Activated effector memory CD4-positive, alpha-beta T cell treated with Interleukin-2 at 50 U/mL for 16 hours (primary cell): ENCODE data around the gene PRKN.

Experiments
- DNase-seq: peaks from one replicate; pipeline ENCODE4 v3.0.0-alpha.2; 2020

PRKN gene

DNA sequence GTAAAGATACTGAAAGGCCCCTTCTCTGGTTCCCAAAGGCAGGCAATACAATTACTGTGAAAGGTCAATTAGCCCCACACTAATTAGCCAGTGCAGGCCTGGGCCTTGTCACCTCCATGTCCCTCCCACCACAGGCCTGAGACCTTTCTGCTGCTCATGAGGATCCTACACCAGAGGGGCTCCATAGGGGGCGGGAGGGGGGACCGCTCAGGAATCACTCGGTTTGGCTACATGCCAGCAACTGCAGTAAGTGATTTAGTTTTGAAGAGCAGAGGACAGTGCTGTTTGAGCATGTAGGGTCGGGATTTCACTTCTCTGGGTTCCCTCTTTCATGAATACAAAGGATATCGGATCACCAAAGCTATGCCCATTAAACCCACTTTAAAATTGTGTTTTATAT lies 455.6 kb downstream of the PRKN start:
- DNase-seq = no peak

DNA sequence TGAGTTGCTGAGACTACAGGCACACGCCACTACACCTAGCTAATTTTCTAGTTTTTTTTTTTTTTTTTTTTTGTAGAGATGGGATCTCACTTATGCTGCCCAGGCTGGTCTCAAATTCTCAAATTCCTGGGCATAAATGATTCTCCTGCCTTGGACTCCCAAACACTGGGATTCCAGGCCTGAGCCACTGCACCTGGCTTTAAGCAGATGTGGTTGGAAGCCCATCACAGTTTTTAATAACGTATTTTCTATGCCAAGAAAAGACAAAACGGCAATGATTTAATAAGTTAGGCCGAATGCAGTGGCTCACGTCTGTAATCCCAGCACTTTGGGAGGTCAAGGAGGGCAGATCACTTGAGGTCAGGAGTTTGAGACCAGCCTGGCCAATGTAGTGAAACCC lies 456.6 kb downstream of the PRKN start:
- DNase-seq = no peak

DNA sequence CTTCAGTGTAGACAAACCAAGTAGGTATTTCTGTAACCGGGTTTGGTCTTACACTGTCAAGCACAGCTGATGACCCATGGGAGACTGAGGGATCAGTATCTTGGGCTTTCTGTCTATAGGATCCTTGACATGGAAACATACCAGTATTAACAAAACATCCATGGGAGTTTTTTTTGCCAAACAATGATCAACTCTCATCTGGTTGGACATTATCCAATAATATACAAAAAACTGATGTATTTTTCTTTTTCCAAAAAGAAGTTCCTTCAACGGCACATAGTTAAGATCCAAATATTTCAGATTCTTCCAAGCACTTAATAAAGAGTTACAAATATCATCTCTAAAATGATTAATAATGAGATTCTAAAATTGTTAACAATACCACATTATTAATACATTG lies 459.9 kb downstream of the PRKN start:
- DNase-seq = no peak

DNA sequence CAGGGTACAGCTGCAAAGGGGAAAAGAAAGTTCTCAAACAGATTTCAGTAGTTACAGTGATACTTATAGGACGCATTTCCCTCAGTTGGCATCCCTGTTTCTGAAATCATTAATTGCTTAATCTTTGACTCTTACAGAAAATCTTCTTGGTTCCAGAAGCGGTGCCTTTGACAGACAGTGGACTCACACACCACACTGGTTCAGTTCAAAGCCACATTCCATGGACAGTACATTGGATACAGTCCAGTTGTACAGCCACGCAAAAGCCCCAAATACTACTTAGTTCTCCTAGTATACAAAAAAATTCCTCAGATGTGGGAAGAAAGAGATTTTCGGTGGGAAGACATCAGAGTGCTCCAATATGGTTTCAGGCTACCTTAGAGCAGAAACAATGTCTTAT lies 460.4 kb downstream of the PRKN start:
- no peak for DNase-seq

DNA sequence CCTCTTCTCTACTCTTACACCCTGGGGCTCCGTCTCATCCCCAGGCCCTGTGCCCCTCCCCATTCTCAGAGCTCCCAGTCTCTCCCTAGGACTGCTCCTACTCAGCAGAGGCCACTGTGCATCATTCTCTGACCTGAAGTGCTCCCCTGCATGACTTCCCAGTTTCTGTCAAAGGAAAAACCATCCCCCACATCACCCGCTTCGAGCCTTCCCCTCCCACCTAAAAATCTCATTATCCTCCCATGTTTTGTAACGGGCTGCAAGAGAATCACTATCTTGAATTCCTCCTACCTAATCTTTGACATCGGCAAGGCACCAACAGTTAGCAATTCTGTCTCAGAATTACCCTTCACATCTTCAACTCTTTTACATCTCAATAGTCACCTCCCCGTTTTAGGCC lies 463.0 kb downstream of the PRKN start:
- no peak for DNase-seq

GRCh38 chr6:162262466-162263196 lies 464.9 kb downstream of the PRKN start:
- no peak for DNase-seq

- DNase-seq = no peak
Measured at GRCh38 chr6:162261598-162261997, 466.0 kb downstream of the PRKN start.

DNA sequence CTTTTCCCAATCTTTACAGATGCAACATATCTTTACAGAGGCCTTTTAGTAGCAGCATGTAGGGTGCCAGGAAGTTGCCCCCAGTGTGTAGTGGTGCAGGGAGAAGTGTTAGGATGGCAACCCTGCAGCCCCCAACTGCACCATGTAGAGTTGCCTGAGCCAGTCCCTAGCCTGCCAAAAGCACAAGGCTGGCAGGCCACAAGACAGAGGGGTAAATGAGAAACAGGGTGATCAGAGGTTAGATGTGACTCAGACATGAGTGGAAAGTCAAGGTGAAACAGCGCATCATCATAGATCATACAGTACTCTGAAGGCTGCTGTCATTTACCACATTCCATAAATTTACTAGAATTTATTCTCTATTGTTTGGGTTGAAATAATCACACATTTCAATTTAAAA lies 467.5 kb downstream of the PRKN start:
- DNase-seq = no peak

GRCh38 chr6:162258647-162259046 lies 468.9 kb downstream of the PRKN start:
- no peak for DNase-seq

DNA sequence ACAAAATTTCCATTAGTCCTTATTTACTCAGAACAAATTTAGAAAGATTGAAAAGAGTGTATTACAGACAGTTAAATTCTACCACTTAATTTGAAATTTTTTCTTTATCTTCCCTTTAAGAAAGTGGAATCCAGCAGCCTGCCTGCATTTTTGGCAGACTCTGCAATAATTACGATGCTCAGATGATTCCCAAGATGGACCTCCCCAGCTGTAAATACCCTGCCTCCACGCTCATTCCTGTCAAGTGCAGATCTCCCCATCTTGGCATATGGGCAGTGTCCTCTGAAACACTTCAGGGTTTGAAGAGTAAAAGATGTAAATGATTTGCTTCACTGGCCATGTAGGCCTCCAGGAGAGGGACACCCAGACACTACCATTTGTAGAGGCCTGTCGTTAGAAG lies 471.2 kb downstream of the PRKN start:
- no peak for DNase-seq

GRCh38 chr6:162251257-162251656 lies 476.3 kb downstream of the PRKN start:
- DNase-seq = no peak

DNA sequence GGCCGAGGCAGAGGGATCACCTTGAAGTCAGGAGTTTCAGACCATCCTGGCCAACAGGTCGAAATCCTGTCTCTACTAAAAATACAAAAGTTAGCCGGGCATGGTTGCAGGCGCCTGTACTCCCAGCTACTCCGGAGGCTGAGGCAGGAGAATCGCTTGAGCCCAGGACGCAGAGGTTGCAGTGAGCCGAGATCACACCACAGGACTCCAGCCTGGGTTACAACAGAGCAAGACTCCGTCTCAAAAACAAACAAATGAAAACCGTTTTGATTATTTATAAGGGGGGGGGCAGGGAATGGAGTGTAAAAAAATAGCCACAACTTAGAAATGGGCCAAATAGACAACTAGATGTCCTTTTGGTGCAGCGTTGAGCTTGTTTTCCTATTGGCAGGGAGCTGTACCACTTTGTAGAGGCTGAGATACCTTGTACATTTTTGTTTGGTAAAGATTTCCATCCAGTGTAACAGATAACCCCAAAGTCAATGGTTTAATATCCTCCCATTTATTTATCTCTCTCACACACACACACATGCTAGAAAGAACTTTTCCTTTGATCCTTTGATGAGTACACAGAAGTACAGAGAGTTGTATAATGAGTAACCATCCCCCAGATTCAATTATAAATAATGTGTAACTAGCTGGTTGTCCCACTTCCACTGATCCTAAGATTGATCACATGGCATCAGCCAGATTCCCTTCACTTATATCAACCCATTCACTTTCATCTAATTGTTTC lies 477.5 kb downstream of the PRKN start:
- DNase-seq = no peak

- no peak for DNase-seq
Measured at GRCh38 chr6:162245830-162246420, 481.6 kb downstream of the PRKN start.

GRCh38 chr6:162244031-162244430 lies 483.5 kb downstream of the PRKN start:
- no peak for DNase-seq

- DNase-seq = no peak
Measured at GRCh38 chr6:162242915-162243314, 484.7 kb downstream of the PRKN start.

DNA sequence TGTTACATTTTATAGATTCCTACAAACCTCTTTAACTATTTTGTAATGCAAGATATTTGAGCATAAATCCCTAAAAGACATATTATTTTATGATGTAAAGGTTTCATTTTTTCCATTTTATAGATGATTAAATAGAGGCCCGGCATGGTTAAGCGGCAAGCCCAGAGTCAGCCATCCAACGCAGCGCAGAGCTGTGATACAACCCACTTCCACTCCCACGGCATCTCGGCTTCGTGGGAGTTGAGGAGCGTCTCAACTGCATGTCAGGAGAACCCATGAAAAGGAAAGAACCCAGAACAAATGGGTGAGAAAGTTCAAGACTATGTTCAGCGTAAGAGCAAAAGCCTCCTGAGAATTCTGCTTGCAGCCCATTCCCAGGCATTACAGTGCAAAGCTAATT lies 488.2 kb downstream of the PRKN start:
- DNase-seq = no peak

DNA sequence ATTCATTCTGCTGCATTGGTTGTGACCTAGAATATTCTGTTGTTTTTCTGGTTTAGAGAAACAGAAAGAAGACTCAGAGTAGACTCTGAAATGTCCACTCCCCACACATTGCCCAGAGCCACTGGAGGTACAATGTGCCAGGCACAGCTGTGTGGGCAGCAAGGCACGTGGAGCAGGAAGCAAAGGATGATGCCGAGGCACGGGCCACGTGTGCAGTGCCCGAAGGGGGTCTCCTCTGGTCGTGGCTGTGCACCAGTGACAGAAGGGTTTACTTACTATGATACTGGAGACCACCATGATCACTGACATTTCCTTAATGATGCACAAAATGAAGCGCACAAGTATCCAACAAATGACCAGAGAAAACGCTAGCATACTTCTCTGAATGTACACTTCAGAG lies 488.9 kb downstream of the PRKN start:
- no peak for DNase-seq

DNA sequence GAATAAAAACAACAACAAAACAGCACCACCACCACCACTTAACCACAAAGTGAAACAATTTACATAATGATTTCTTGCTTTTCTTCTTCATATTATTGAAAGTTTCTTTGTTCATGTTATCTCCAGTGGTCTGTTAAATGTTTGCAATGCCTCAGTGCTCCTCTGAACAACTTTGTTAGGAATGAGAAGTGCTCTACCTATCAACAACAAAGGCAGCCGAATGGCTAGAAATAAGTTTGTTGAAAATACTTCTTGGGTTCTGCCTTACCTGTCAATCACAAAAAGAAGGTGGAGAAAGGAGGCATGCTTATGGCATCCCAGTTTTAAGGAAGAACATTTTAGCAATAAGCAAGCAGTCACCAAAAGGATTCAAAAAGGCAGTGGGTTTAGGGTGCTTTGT lies 490.2 kb downstream of the PRKN start:
- no peak for DNase-seq

DNA sequence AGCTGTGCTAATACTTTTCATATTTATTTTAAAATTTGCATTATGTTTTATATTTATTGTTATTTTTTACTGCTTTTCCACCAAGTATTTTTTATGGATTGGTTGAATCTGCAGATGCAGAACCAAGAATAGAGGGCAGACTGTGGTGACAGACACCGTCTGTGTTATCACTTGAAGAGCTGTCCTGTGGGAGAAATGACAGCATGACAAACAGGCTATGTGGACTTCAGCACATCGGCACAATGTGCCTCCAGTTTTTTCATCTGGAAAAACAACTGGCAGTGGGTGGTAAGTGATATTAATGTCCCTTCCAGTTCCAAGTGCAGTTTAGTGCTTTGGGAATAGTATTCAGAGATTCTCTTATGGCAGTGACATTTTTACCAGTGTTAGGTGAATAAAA lies 492.9 kb downstream of the PRKN start:
- DNase-seq = no peak

- DNase-seq = no peak
Measured at GRCh38 chr6:162230147-162230752, 497.3 kb downstream of the PRKN start.

DNA sequence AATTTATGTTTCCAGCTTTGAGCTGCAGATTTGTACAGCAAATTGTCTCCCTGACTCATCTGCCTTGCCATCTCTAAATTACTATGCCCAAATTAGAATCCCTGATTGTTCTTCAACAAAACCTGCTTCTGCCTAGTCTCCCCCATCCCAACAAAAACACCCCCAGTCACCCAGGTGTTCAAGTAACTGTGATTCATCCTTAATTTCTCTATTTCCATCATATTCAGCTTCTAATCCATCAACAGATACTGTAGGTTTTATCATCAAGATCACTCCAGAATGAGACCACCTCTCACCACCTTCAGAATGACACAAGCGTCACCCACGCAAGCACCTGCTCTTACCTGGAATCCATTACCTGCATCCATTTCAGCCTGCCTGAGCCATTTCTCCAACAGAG lies 498.5 kb downstream of the PRKN start:
- DNase-seq = no peak

DNA sequence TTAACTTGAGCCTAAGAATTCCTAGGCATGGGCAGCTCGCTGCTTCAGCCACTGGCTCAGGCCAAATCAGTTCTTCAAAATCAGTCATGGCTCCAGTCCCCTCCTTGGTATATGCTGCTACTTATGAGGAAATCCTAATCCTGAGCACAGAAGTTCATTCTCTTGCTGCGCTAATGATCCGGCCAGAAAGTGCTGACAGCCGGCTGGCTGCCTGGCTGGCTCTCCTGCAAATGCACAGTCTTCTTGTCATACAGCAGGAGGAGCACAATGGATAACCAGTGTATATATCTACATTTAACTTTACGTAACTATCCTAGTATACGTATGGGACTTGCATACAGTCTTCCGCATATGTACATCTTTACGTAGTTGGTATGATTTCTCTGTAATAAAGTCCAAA lies 500.8 kb downstream of the PRKN start:
- DNase-seq = no peak

- DNase-seq = no peak
Measured at GRCh38 chr6:162222521-162222920, 505.0 kb downstream of the PRKN start.

DNA sequence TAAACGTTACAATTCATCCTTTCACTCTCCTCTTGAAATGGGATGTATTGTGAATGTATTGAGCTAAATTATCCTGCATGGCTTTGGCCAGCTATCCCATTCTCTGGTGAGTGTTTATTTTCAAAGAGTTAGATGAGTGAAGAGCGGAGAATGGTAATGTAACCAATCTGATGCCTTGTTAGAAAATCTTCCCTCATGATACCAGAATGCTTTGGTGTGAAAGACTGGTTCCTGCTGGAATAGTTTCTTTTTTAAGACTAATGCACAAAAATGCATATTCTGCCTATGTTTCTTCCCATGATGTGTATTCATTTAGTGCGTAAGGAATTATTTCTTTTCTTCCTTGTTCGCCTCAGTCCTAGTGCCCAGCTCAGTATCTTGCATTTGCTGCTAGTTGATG lies 506.7 kb downstream of the PRKN start:
- no peak for DNase-seq
